ENCODE measurements around the gene BET1L.

BET1L gene

DNA sequence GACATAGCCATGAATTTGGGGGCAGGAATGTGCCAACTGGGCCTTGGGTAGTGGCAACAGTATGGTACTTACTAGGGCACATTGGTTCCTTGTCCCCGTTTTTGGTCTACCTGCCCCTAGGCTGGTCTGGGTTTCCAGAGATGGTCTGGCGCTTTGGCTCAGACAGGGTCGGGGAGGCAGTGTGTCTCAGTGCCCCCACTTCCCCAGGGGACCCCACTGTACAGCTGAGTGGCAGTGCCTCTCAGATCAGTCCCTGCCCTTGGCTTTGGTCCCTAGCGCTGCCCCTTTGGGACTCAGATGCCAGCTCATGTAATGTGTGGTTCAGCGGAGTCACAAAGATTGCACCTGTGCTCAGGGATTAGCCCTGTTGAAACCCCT lies 3.6 kb upstream of the BET1L start:
- no peak for ATAC-seq
- TF ChIP-seq, protein P1, sequence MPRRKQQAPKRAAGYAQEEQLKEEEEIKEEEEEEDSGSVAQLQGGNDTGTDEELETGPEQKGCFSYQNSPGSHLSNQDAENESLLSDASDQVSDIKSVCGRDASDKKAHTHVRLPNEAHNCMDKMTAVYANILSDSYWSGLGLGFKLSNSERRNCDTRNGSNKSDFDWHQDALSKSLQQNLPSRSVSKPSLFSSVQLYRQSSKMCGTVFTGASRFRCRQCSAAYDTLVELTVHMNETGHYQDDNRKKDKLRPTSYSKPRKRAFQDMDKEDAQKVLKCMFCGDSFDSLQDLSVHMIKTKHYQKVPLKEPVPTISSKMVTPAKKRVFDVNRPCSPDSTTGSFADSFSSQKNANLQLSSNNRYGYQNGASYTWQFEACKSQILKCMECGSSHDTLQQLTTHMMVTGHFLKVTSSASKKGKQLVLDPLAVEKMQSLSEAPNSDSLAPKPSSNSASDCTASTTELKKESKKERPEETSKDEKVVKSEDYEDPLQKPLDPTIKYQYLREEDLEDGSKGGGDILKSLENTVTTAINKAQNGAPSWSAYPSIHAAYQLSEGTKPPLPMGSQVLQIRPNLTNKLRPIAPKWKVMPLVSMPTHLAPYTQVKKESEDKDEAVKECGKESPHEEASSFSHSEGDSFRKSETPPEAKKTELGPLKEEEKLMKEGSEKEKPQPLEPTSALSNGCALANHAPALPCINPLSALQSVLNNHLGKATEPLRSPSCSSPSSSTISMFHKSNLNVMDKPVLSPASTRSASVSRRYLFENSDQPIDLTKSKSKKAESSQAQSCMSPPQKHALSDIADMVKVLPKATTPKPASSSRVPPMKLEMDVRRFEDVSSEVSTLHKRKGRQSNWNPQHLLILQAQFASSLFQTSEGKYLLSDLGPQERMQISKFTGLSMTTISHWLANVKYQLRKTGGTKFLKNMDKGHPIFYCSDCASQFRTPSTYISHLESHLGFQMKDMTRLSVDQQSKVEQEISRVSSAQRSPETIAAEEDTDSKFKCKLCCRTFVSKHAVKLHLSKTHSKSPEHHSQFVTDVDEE (CRISPR knock-in tag; IDR thresholded peaks at IDR 0.05) = no peak
- TF ChIP-seq OSR1 (CRISPR knock-in tag; IDR thresholded peaks at IDR 0.05) = no peak
- TF ChIP-seq ZNF70 (CRISPR knock-in tag; IDR thresholded peaks at IDR 0.05) = no peak
- TF ChIP-seq RARB (CRISPR knock-in tag; IDR thresholded peaks at IDR 0.05) = no peak
- TF ChIP-seq ISL1 (CRISPR knock-in tag; IDR thresholded peaks at IDR 0.05) = no peak

DNA sequence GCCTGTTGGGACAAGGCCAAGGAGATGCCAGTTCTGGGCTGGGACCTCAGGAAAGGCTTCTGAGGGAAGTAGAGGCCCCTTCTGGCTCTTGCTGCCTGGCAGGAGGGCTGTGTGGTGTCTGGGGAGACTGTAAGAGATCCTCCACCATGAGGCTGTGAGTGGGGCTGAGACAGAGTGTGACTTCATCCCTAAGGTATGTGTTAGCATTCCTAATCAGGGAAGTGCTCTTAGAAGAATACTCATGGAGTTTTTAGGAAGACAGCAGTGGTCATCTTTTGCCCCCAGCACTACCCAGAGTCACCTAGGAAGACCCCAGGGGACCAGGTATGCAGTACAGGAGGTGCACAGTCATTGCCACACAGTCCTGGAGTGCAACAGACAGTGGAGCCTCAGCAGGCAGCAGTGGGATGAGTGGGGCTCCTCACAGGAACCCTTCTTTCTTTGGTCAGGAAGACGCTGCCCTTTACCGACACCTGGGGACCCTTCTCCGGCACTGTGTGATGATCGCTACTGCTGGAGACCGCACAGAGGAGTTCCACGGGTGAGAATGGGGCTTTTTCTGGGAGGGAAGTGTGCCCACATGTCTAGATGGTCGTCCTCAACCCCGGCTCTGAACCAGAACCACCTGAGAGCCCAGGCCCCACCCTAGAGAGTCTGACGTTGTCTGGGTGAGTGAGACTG lies 3.1 kb upstream of the BET1L start:
- no peak; the same call in 2 of the 3 replicates for ATAC-seq
- no peak for TF ChIP-seq POU6F1 (CRISPR knock-in tag; IDR thresholded peaks at IDR 0.05; ENCODE audit: borderline replicate concordance, low read depth)
- TF ChIP-seq CSRNP3 (CRISPR knock-in tag; IDR thresholded peaks at IDR 0.05) = no peak

DNA sequence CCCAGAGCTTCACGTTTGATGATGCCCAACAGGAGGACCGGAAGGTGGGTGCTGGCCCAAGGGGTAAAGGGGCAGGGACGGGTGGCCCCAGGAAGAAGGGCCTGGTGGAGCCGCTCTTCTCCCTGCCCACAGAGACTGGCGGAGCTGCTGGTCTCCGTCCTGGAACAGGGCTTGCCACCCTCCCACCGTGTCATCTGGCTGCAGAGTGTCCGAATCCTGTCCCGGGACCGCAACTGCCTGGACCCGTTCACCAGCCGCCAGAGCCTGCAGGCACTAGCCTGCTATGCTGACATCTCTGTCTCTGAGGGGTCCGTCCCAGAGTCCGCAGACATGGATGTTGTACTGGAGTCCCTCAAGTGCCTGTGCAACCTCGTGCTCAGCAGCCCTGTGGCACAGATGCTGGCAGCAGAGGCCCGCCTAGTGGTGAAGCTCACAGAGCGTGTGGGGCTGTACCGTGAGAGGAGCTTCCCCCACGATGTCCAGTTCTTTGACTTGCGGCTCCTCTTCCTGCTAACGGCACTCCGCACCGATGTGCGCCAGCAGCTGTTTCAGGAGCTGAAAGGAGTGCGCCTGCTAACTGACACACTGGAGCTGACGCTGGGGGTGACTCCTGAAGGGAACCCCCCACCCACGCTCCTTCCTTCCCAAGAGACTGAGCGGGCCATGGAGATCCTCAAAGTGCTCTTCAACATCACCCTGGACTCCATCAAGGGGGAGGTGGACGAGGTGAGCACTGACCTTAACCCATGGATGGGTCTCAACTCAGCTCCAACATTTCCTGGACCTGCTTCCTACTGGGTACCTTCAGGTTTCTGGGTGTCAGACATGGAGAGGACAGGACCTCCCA lies 2.3 kb upstream of the BET1L start:
- TF ChIP-seq ISL1 (CRISPR knock-in tag; IDR thresholded peaks at IDR 0.05) (no peak), ZFP30 (CRISPR knock-in tag; IDR thresholded peaks at IDR 0.05) (no peak), BACH2 (CRISPR knock-in tag; IDR thresholded peaks at IDR 0.05; ENCODE audit: borderline replicate concordance) (no peak), ZC3H10 (CRISPR knock-in tag; IDR thresholded peaks at IDR 0.05) (no peak), ZNF70 (CRISPR knock-in tag; IDR thresholded peaks at IDR 0.05) (no peak), CSDC2 (CRISPR knock-in tag; IDR thresholded peaks at IDR 0.05) (no peak), TCF4 (CRISPR knock-in tag; IDR thresholded peaks at IDR 0.05; ENCODE audit: borderline replicate concordance) (no peak), ZNF8 (CRISPR knock-in tag; IDR thresholded peaks at IDR 0.05) (no peak), ESRRG (CRISPR knock-in tag; IDR thresholded peaks at IDR 0.05) (no peak), CSRNP3 (CRISPR knock-in tag; IDR thresholded peaks at IDR 0.05) (no peak), OSR1 (CRISPR knock-in tag; IDR thresholded peaks at IDR 0.05) (no peak), ARNTL (CRISPR knock-in tag; IDR thresholded peaks at IDR 0.05; ENCODE audit: borderline replicate concordance, low read depth) (no peak), RARB (CRISPR knock-in tag; IDR thresholded peaks at IDR 0.05) (no peak), PATZ1 (CRISPR knock-in tag; IDR thresholded peaks at IDR 0.05; ENCODE audit: borderline replicate concordance) (no peak), ZFP3 (CRISPR knock-in tag; IDR thresholded peaks at IDR 0.05) (no peak), POU6F1 (CRISPR knock-in tag; IDR thresholded peaks at IDR 0.05; ENCODE audit: borderline replicate concordance, low read depth) (no peak), TOX (CRISPR knock-in tag; IDR thresholded peaks at IDR 0.05; ENCODE audit: borderline replicate concordance) (no peak)
- TF ChIP-seq, protein P1 (CRISPR knock-in tag; IDR thresholded peaks at IDR 0.05) = no peak
- no peak for ATAC-seq

All from SK-N-SH treated with all-trans-retinoic acid at 6 μM for 48 hours (cell line).